GM21515 (cell line): Measurements from ENCODE around the gene MRPL43.

ENCODE experiments used
- ATAC-seq: cut with Tn5 transposase; IDR thresholded peaks from one replicate; pipeline ENCODE4 v1.9.1; 2021; ENCODE audit not compliant: unreplicated experiment

MRPL43 gene

GRCh38 chr10:100969187-100970075 is 17.9 kb downstream of the MRPL43 start, which contains the start of gene SEMA4G:
Gene SEMA4G (plus strand): TSS chr10:100969504. CDS start chr10:100972913, 3,409 bp downstream.
- ATAC-seq = no peak

GRCh38 chr10:100968863-100969186 is 18.5 kb downstream of the MRPL43 start:
- no peak for ATAC-seq

- no peak for ATAC-seq
These were observed 19.1 kb downstream of the MRPL43 start for GRCh38 chr10:100968062-100968736.

- ATAC-seq = no peak
These were observed 20.0 kb downstream of the MRPL43 start for GRCh38 chr10:100967332-100967731.

- ATAC-seq = no peak
These were observed 20.4 kb downstream of the MRPL43 start for GRCh38 chr10:100966887-100967286.

GRCh38 chr10:100965820-100966219 is 21.5 kb downstream of the MRPL43 start:
- ATAC-seq = no peak

GRCh38 chr10:100963826-100964225 is 23.5 kb downstream of the MRPL43 start:
- no peak for ATAC-seq

- ATAC-seq = no peak
These were observed 24.8 kb downstream of the MRPL43 start for GRCh38 chr10:100962351-100963080.

- no peak for ATAC-seq
These were observed 27.0 kb downstream of the MRPL43 start for GRCh38 chr10:100960251-100960650.

GRCh38 chr10:100948916-100949315 is 38.4 kb downstream of the MRPL43 start:
- no peak for ATAC-seq

- no peak for ATAC-seq
These were observed 41.5 kb downstream of the MRPL43 start for GRCh38 chr10:100945754-100946153.

- ATAC-seq = no peak
These were observed 43.8 kb downstream of the MRPL43 start for GRCh38 chr10:100943508-100943907.

GRCh38 chr10:100942229-100942628 is 45.1 kb downstream of the MRPL43 start:
- no peak for ATAC-seq

GRCh38 chr10:100939763-100940344 is 47.4 kb downstream of the MRPL43 start:
- no peak for ATAC-seq
